ENCODE data around the gene PRSS53.

PRSS53 gene

GRCh38 chr16:31099860-31100638 lies 11.3 kb upstream of the PRSS53 start:
- Histone ChIP-seq H3K4me1 (ENCODE audit: low read length) (no peaks in the 10 kb centered on the region), H3K9me2 (replicated peaks; ENCODE audit: insufficient read depth, low read length) (no peaks in the 10 kb centered on the region), H3K9me3 (replicated peaks; ENCODE audit: insufficient read depth, low read length) (no peaks in the 10 kb centered on the region), H3K4me2 (ENCODE audit: low read depth, low read length) (no peak overlapping the region), H3F3A (ENCODE audit: insufficient read depth, low read length) (no peaks in the 10 kb centered on the region), H3K27me3 (replicated peaks; ENCODE audit: insufficient read depth, low read length) (peaks cover 32% of the 10 kb centered on the region), H3K27ac (ENCODE audit: low read length) (no peak overlapping the region), H4K20me1 (ENCODE audit: insufficient read depth, low read length) (no peaks in the 10 kb centered on the region), H3K36me3 (replicated peaks; ENCODE audit: insufficient read depth, low read length) (no peaks in the 10 kb centered on the region), H2AFZ (ENCODE audit: low read length) (no peak overlapping the region), H3K9ac (ENCODE audit: low read length) (no peak overlapping the region), H3K79me2 (ENCODE audit: low read length) (no peaks in the 10 kb centered on the region), H3K4me3 (ENCODE audit: low read length) (no peak overlapping the region)
- DNase-seq = no peak
- TF ChIP-seq CTCF (IDR thresholded peaks at IDR 0.05; ENCODE audit: low read length) (no peak), EZH2phosphoT487 (IDR thresholded peaks at IDR 0.05; ENCODE audit: low read length) (no peak), EZH2 (optimal IDR thresholded peaks at IDR 0.05; ENCODE audit: low read depth, low read length) (no peak)

- Histone ChIP-seq H3K4me2 (ENCODE audit: low read depth, low read length) (peak within 1 kb of the TSS; percentile 93), H3K27me3 (replicated peaks; ENCODE audit: insufficient read depth, low read length) (peaks cover 15% of the 10 kb centered on the region), H3K79me2 (ENCODE audit: low read length) (peaks cover 20% of the 10 kb centered on the region), H3K9ac (ENCODE audit: low read length) (peak within 1 kb of the TSS; percentile 74), H3K9me2 (replicated peaks; ENCODE audit: insufficient read depth, low read length) (no peaks in the 10 kb centered on the region), H3K36me3 (replicated peaks; ENCODE audit: insufficient read depth, low read length) (no peaks in the 10 kb centered on the region), H3K9me3 (replicated peaks; ENCODE audit: insufficient read depth, low read length) (no peaks in the 10 kb centered on the region), H3K27ac (ENCODE audit: low read length) (peak within 1 kb of the TSS; percentile 69; the same call in 1 of the 2 replicates), H3F3A (ENCODE audit: insufficient read depth, low read length) (peaks cover 4% of the 10 kb centered on the region), H3K4me1 (ENCODE audit: low read length) (no peaks in the 10 kb centered on the region), H2AFZ (ENCODE audit: low read length) (peak within 1 kb of the TSS; percentile 98), H3K4me3 (ENCODE audit: low read length) (peak within 1 kb of the TSS; percentile 94), H4K20me1 (ENCODE audit: insufficient read depth, low read length) (no peaks in the 10 kb centered on the region)
- DNase-seq = peak; percentile 96
- TF ChIP-seq CTCF (IDR thresholded peaks at IDR 0.05; ENCODE audit: low read length) (no peak), EZH2 (optimal IDR thresholded peaks at IDR 0.05; ENCODE audit: low read depth, low read length) (no peak), EZH2phosphoT487 (IDR thresholded peaks at IDR 0.05; ENCODE audit: low read length) (no peak)
These were observed 5.8 kb upstream of the PRSS53 start, which contains the start of gene VKORC1 for GRCh38 chr16:31094424-31095120. VKORC1 (minus strand) TSS chr16:31094797; CDS start chr16:31094729, 68 bp downstream.

GRCh38 chr16:31094088-31094423 lies 5.3 kb upstream of the PRSS53 start:
- Histone ChIP-seq H3K9ac (ENCODE audit: low read length) (peak overlapping the region; percentile 74), H3F3A (ENCODE audit: insufficient read depth, low read length) (peaks cover 4% of the 10 kb centered on the region), H3K9me3 (replicated peaks; ENCODE audit: insufficient read depth, low read length) (no peaks in the 10 kb centered on the region), H3K9me2 (replicated peaks; ENCODE audit: insufficient read depth, low read length) (no peaks in the 10 kb centered on the region), H3K4me2 (ENCODE audit: low read depth, low read length) (peak overlapping the region; percentile 93), H3K4me1 (ENCODE audit: low read length) (no peaks in the 10 kb centered on the region), H3K27ac (ENCODE audit: low read length) (peak overlapping the region; percentile 69; the same call in 1 of the 2 replicates), H3K36me3 (replicated peaks; ENCODE audit: insufficient read depth, low read length) (no peaks in the 10 kb centered on the region), H3K79me2 (ENCODE audit: low read length) (peaks cover 20% of the 10 kb centered on the region), H3K27me3 (replicated peaks; ENCODE audit: insufficient read depth, low read length) (peaks cover 12% of the 10 kb centered on the region), H3K4me3 (ENCODE audit: low read length) (peak overlapping the region; percentile 94), H4K20me1 (ENCODE audit: insufficient read depth, low read length) (no peaks in the 10 kb centered on the region), H2AFZ (ENCODE audit: low read length) (peak overlapping the region; percentile 98)
- no peak for DNase-seq
- TF ChIP-seq CTCF (IDR thresholded peaks at IDR 0.05; ENCODE audit: low read length) (no peak), EZH2 (optimal IDR thresholded peaks at IDR 0.05; ENCODE audit: low read depth, low read length) (no peak)
